ENCODE results near the gene SDR39U1. TPM values are rescaled to one million over a fixed set of nuclear protein-coding genes. Genes with fewer than 3 reads are reported as not detected.
A peak's percentile ranks its signal among the peaks of the same experiment; 100 is the strongest.
"Not testable (repeated sequence)": the region's sequence is repeated elsewhere in the genome, so short reads cannot be mapped to it uniquely, and the experiment has no call there.

The SDR39U1 gene, protein sequence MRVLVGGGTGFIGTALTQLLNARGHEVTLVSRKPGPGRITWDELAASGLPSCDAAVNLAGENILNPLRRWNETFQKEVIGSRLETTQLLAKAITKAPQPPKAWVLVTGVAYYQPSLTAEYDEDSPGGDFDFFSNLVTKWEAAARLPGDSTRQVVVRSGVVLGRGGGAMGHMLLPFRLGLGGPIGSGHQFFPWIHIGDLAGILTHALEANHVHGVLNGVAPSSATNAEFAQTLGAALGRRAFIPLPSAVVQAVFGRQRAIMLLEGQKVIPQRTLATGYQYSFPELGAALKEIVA
- total RNA-seq = 70.6 and 80.0 TPM in 2 replicates

DNA sequence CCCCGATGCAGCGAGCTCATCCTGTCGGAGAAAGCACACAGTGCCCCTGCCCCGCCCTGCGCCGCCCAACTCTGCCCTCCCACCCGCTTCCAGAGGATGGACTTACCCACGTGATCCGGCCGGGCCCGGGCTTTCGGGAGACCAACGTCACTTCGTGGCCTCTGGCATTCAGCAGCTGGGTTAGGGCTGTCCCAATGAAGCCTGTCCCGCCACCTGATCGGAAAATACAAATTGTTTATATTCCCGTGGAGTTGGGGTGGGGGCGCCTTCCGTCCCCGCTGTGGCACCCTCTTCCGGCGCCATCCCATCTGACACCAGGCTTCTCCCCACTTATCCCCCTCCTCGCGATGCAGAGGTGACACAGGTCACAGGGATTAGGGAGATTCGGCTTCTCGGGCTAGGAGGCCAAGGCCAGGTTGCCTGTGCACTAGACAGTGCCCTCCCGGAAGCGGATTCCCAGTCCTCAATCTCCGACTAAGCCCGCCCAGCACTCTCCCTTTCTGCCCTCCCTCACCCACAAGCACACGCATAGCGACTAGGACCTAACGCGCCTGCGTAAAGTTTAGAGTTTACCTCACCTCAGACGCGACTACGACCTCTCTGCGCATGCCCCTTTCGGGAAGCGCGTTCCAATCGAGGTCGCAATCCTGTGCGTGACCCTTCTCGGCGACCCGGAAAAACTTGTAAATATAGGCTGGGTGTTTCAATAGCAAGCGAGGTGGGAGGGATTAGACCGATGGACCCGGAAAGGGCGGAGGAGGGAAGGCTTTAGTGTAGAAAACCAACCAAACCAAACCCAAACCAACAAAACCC lies at the start of gene SDR39U1:
Gene SDR39U1 (minus strand): TSS at position 537 of the 813 bp plus-strand sequence. CDS start 7 bp downstream, at position 530.
- Mint-ChIP-seq H3K27ac (peak within 1 kb of the TSS; percentile 98), H3K4me1 (peaks cover 48% of the 10 kb centered on the region), H3K4me3 (peak within 1 kb of the TSS; percentile 98), H3K27me3 (no peaks in the 10 kb centered on the region), H3K36me3 (ENCODE audit: low read depth) (peaks cover 54% of the 10 kb centered on the region), H3K9me3 (peaks cover 1% of the 10 kb centered on the region)
- no peak for TF ChIP-seq CTCF (IDR thresholded peaks at IDR 0.05)
- ChIA-PET CTCF (interaction anchor here (1.1 to 4.3 kb wide), 5 partner anchors 11 to 200 kb away, joined by 3 to 38 read pairs (median 7); partner anchors contain the start of gene TINF2), POLR2A (interaction anchor here (0.6 to 5.4 kb wide), 14 partner anchors 12 to 302 kb away, joined by 3 to 87 read pairs (median 4); partner anchors contain the start of genes CBLN3, CHMP4A, KHNYN and RABGGTA)
- intact Hi-C loops (cut with micrococcal nuclease) = loop anchor here (1.0 to 10.0 kb wide), 9 partner anchors 11 to 974 kb away; partner anchors contain the start of genes DCAF11, DHRS4, IRF9 and NGDN
- DNase-seq (peak; percentile 81), ATAC-seq (ENCODE audit: low read depth) (peak; percentile 89)

GRCh38 chr14:24491586-24492408 lies 49.2 kb upstream of the SDR39U1 start:
- H3K4me1 Mint-ChIP-seq; H3K27me3 Mint-ChIP-seq; H3K4me3 Mint-ChIP-seq; H3K27ac Mint-ChIP-seq; CTCF ChIA-PET; H3K36me3 Mint-ChIP-seq (ENCODE audit: low read depth); intact Hi-C loops (cut with micrococcal nuclease); ATAC-seq (ENCODE audit: low read depth); POLR2A ChIA-PET; DNase-seq; H3K9me3 Mint-ChIP-seq: not testable (repeated sequence)

DNA sequence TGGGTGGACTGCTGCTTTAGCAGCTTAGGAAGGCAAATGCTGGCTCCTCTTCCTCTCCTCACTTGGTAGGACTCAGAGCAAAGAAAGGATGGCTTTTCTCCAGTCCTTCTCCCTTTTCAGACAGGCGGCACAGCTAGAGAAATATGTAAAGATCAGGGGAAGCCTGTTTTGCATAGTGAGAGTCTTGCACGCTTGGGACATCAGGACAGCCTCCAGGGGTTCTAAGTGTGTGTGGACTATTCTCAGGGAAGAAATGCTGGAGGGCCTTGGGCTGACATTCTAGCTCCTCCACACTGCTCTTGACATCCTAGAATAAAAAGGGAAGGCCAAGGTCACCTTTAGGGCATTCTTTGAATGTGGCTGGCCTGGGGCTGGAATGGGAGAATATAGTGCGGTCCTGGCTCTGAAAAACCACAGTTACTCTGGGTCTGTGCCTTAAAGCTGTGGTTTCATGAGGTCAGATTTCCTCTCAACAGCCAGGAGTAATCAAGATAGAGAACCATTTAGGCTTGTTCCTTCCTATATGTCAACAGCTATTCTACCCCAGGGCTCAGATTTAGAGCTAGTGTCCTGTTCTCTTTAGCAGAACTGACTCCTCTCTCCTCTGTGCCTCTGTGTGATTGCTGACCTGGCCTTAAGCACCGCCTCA lies 41.2 kb upstream of the SDR39U1 start:
- POLR2A ChIA-PET = no interaction called here
- no peaks in the 10 kb centered on the region for H3K27me3 Mint-ChIP-seq
- DNase-seq = no peak

DNA sequence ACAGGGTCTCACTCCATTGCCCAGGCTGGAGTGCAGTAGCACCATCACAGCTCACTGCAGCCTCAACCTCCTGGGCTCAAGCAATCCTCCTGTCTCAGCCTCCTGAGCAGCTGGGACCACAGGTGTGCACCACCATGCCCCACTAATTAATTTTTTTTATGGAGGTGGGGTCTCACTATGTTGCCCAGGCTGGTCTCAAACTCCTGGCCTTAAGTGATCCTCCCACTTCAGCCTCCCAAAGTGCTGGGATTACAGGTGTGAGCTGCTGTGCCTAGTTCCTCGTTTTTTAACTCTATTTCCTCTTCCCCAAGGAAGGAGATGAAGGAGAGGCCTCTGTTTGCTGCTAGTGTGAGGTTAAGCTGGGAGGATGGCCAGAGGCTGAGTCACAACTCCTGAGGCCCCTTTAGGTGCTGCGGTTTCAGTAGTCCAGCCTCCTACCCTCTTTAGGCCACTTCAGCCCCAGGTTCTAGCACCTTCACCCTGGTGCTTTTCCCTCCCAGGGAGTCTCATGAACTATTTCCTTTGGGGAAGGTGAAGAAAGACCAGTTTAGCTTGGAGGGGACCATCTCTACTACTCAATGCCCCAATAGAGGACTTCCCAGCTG lies 40.2 kb upstream of the SDR39U1 start:
- H3K27me3 Mint-ChIP-seq; H3K36me3 Mint-ChIP-seq (ENCODE audit: low read depth); H3K9me3 Mint-ChIP-seq; POLR2A ChIA-PET; ATAC-seq (ENCODE audit: low read depth); H3K4me3 Mint-ChIP-seq; H3K27ac Mint-ChIP-seq; DNase-seq: not testable (repeated sequence)
- CTCF ChIA-PET = interaction anchor here (1.5 to 1.8 kb wide), 2 partner anchors 199 to 649 kb away, joined by 3 to 6 read pairs; no protein-coding TSS in a partner anchor
- peaks cover 20% of the 10 kb centered on the region for H3K4me1 Mint-ChIP-seq
- intact Hi-C loops (cut with micrococcal nuclease) = loop anchor here (5.0 kb wide), 1 partner anchor 670 kb away; no protein-coding TSS in a partner anchor

More for the DNA sequence above, 41.2 kb upstream of the SDR39U1 start:
- Mint-ChIP-seq H3K9me3 (no peaks in the 10 kb centered on the region), H3K4me3 (peak overlapping the region; percentile 19), H3K4me1 (peaks cover 20% of the 10 kb centered on the region), H3K36me3 (ENCODE audit: low read depth) (no peaks in the 10 kb centered on the region), H3K27ac (no peak overlapping the region)
- CTCF ChIA-PET = no interaction called here
- TF ChIP-seq CTCF (IDR thresholded peaks at IDR 0.05) = no peak
- ATAC-seq (ENCODE audit: low read depth) = peak; percentile 42
- intact Hi-C loops (cut with micrococcal nuclease) = loop anchor here (5.0 kb wide), 1 partner anchor 669 kb away; no protein-coding TSS in a partner anchor

DNA sequence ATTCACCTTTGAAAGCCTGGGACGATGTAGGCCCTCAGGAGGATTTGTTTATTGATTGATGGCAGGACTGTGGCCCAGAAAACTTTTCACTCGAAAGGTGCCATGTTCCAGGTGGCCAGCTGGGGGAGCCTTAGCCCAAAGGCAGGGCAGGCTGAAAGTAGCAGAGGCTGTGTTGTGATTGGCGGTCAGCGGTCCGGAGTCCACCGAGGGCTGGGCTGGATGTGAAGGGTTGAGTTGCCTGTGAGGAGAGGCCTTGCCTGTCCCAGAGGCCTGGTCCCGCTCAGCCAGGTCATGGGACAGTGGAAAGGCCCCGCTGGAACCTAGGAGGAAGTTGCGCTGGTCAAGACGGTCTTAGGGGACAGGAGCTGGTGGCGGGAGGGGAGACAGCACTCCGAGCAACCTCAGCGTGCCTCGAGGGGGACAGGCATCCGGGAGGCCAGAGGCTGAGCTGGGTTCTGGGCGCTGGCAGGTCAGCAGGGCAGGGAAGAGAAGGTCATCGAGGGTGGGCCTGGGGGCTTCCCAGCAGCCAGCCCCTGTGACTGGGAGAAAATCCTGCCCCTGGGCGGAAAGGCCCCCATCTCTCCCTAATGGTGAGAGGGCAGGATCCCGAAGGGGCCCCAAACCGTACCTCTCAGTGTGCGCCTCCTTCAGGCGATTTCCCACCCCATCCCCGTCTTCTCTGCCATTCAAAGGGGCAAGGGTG lies 39.2 kb upstream of the SDR39U1 start:
- ChIA-PET CTCF (interaction anchor here (0.8 to 1.8 kb wide), 4 partner anchors 198 to 650 kb away, joined by 3 to 6 read pairs (median 4); no protein-coding TSS in a partner anchor), POLR2A (no interaction called here)
- H3K4me3 Mint-ChIP-seq = peak overlapping the region; percentile 83
- no peak for TF ChIP-seq CTCF (IDR thresholded peaks at IDR 0.05)
- H3K36me3 Mint-ChIP-seq (ENCODE audit: low read depth) = no peaks in the 10 kb centered on the region
- peak overlapping the region; percentile 41 for H3K27ac Mint-ChIP-seq
- DNase-seq (peak; percentile 27), ATAC-seq (ENCODE audit: low read depth) (peak; percentile 77)
- H3K27me3 Mint-ChIP-seq = no peaks in the 10 kb centered on the region
- intact Hi-C loops (cut with micrococcal nuclease) = loop anchor here (1.0 to 5.0 kb wide), 3 partner anchors 198 to 671 kb away; no protein-coding TSS in a partner anchor
- H3K4me1 Mint-ChIP-seq = peaks cover 20% of the 10 kb centered on the region
- H3K9me3 Mint-ChIP-seq = no peaks in the 10 kb centered on the region

DNA sequence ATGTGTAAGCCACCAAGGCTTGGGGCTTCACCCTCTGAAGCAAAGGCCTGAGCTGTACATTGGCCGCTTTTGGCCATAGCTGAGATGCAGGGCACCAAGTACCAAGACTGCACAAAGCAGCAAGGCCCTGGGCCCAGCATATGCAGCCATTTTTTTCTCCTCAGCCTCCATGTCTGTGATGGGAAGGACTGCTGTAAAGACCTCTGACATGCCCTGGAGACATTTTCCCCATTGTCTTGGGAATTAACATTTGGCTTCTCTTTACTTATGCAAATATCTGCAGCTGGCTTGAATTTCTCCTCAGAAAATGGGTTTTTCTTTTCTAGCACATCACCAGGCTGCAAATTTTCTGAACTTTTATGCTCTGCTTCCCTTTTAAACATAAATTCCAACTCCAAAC lies 37.4 kb upstream of the SDR39U1 start:
- H3K36me3 Mint-ChIP-seq (ENCODE audit: low read depth); H3K9me3 Mint-ChIP-seq; H3K27ac Mint-ChIP-seq; CTCF ChIA-PET; ATAC-seq (ENCODE audit: low read depth); H3K27me3 Mint-ChIP-seq; DNase-seq; H3K4me3 Mint-ChIP-seq; POLR2A ChIA-PET: not testable (repeated sequence)
- intact Hi-C loops (cut with micrococcal nuclease) = loop anchor here (2.0 to 5.0 kb wide), 2 partner anchors 653 to 672 kb away; no protein-coding TSS in a partner anchor
- peaks cover 20% of the 10 kb centered on the region for H3K4me1 Mint-ChIP-seq

Data from activated B cell treated with CpG ODN at 0.5 μM for 24 hours (primary cell).